ENCODE data around the gene BTN3A1. TPM values are rescaled to one million over a fixed set of nuclear protein-coding genes. Genes with fewer than 3 reads are reported as not detected.
A peak's percentile ranks its signal among the peaks of the same experiment; 100 is the strongest.

BTN3A1 gene
- total and polyA plus RNA-seq, 2 of the 13 experiments (the other 11 are each of a cell fraction or from before 2014, with no cell fraction given): 13.3 to 14.0 TPM

DNA sequence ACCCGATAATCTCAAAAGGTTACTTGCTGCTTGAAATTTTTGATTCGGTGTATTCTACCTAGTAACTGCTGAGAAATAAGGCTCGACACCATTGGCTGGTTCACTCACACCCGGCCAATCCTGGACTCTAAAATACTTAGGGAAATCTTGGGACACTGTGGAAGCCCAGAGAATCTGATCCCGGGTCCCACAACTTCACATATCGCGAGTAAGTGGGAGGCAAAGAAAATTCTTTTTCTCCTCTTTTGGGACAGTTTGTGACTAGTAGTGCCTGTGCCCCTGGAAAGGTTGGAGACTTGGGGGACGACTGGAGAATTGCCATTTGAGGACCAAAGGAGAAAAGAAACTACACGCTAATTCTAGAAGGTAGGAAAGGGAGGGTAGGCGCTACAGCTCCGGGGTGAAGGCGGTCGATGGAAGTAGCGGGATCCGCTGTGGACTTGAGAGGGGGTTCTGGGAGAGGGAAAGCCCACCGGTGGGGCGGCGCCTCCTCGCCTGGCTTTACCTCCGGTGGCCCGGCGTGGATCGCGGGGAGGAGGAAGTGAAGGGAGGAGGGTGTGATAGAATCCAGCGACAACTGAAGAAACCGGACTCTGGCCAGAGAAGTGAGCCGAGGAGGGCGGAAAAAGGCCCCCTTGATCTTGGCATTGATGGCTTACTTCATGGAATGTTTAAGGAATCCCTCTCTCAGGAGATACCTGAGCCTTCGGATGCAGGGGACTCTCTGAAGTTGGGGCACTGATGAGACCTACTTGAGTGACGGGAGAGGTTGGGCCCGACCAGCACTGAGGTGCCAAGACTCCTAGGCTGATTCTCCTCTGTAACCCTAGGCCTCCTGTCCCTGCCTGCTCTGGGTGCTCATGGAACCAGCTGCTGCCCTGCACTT, 19.4 kb downstream of the BTN3A1 start (continued):
- TF ChIP-seq, protein P1, sequence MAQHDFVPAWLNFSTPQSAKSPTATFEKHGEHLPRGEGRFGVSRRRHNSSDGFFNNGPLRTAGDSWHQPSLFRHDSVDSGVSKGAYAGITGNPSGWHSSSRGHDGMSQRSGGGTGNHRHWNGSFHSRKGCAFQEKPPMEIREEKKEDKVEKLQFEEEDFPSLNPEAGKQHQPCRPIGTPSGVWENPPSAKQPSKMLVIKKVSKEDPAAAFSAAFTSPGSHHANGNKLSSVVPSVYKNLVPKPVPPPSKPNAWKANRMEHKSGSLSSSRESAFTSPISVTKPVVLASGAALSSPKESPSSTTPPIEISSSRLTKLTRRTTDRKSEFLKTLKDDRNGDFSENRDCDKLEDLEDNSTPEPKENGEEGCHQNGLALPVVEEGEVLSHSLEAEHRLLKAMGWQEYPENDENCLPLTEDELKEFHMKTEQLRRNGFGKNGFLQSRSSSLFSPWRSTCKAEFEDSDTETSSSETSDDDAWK (CRISPR knock-in tag; IDR thresholded peaks at IDR 0.05): no peak
- no peak for TF ChIP-seq ZFP36L1 (CRISPR knock-in tag; IDR thresholded peaks at IDR 0.05)
- TF ChIP-seq ARNTL (CRISPR knock-in tag; IDR thresholded peaks at IDR 0.05): no peak
- no peak for TF ChIP-seq ZNF30 (CRISPR knock-in tag; IDR thresholded peaks at IDR 0.05)
- TF ChIP-seq FOXM1 (CRISPR knock-in tag; IDR thresholded peaks at IDR 0.05): no peak
- no peak for TF ChIP-seq DMAP1 (CRISPR knock-in tag; IDR thresholded peaks at IDR 0.05)
- TF ChIP-seq, protein P2, sequence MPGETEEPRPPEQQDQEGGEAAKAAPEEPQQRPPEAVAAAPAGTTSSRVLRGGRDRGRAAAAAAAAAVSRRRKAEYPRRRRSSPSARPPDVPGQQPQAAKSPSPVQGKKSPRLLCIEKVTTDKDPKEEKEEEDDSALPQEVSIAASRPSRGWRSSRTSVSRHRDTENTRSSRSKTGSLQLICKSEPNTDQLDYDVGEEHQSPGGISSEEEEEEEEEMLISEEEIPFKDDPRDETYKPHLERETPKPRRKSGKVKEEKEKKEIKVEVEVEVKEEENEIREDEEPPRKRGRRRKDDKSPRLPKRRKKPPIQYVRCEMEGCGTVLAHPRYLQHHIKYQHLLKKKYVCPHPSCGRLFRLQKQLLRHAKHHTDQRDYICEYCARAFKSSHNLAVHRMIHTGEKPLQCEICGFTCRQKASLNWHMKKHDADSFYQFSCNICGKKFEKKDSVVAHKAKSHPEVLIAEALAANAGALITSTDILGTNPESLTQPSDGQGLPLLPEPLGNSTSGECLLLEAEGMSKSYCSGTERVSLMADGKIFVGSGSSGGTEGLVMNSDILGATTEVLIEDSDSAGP (CRISPR knock-in tag; IDR thresholded peaks at IDR 0.05; ENCODE audit: borderline replicate concordance): peak; percentile 65; the same call in 1 of the 2 replicates
- TF ChIP-seq MAZ (IDR thresholded peaks at IDR 0.05; ENCODE audit: borderline replicate concordance, low read depth, low read length): no peak
- no peak; the same call in 1 of the 2 replicates for TF ChIP-seq MAZ (CRISPR knock-in tag; IDR thresholded peaks at IDR 0.05; ENCODE audit: low read depth)
- TF ChIP-seq, protein P3, sequence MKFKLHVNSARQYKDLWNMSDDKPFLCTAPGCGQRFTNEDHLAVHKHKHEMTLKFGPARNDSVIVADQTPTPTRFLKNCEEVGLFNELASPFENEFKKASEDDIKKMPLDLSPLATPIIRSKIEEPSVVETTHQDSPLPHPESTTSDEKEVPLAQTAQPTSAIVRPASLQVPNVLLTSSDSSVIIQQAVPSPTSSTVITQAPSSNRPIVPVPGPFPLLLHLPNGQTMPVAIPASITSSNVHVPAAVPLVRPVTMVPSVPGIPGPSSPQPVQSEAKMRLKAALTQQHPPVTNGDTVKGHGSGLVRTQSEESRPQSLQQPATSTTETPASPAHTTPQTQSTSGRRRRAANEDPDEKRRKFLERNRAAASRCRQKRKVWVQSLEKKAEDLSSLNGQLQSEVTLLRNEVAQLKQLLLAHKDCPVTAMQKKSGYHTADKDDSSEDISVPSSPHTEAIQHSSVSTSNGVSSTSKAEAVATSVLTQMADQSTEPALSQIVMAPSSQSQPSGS (CRISPR knock-in tag; IDR thresholded peaks at IDR 0.05): 0 out of 2 replicates have a peak, but pooled peaks have one; percentile 24
- peak; percentile 46; the same call in 1 of the 2 replicates for TF ChIP-seq MEIS1 (CRISPR knock-in tag; IDR thresholded peaks at IDR 0.05; ENCODE audit: borderline replicate concordance)
- TF ChIP-seq, protein P4, sequence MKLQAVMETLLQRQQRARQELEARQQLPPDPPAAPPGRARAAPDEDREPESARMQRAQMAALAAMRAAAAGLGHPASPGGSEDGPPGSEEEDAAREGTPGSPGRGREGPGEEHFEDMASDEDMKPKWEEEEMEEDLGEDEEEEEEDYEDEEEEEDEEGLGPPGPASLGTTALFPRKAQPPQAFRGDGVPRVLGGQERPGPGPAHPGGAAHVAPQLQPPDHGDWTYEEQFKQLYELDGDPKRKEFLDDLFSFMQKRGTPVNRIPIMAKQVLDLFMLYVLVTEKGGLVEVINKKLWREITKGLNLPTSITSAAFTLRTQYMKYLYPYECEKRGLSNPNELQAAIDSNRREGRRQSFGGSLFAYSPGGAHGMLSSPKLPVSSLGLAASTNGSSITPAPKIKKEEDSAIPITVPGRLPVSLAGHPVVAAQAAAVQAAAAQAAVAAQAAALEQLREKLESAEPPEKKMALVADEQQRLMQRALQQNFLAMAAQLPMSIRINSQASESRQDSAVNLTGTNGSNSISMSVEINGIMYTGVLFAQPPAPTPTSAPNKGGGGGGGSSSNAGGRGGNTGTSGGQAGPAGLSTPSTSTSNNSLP (IDR thresholded peaks at IDR 0.05; ENCODE audit: low read depth, low read length): no peak; the same call in 1 of the 2 replicates
- TF ChIP-seq BRCA1 (CRISPR knock-in tag; IDR thresholded peaks at IDR 0.05): no peak
- no peak for TF ChIP-seq ZNF737 (CRISPR knock-in tag; IDR thresholded peaks at IDR 0.05; ENCODE audit: borderline replicate concordance)
- TF ChIP-seq, protein P5, sequence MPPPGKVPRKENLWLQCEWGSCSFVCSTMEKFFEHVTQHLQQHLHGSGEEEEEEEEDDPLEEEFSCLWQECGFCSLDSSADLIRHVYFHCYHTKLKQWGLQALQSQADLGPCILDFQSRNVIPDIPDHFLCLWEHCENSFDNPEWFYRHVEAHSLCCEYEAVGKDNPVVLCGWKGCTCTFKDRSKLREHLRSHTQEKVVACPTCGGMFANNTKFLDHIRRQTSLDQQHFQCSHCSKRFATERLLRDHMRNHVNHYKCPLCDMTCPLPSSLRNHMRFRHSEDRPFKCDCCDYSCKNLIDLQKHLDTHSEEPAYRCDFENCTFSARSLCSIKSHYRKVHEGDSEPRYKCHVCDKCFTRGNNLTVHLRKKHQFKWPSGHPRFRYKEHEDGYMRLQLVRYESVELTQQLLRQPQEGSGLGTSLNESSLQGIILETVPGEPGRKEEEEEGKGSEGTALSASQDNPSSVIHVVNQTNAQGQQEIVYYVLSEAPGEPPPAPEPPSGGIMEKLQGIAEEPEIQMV (CRISPR knock-in tag; IDR thresholded peaks at IDR 0.05; ENCODE audit: low read depth): no peak
- TF ChIP-seq FOXC1 (CRISPR knock-in tag; IDR thresholded peaks at IDR 0.05; ENCODE audit: borderline replicate concordance): 0 out of 2 replicates have a peak, but pooled peaks have one; percentile 33
